Renal pelvis (tissue), 4 donors: Measurements from ENCODE around the gene DIRAS3. TPM values are rescaled to one million over a fixed set of nuclear protein-coding genes. Genes with fewer than 3 reads are reported as not detected.
"Not testable (repeated sequence)": the region's sequence is repeated elsewhere in the genome, so short reads cannot be mapped to it uniquely, and the experiment has no call there.

ENCODE experiments used
- DNase-seq: peaks from one replicate; pipeline ENCODE4 v3.0.0-alpha.2; 2013
- polyA plus RNA-seq, 3 donors: library from polyadenylated mRNA; unstranded; fragments of 120-200 nt; gene quantifications; one replicate each; pipeline ENCODE4 v1.2.1, GENCODE V29; 2013; ENCODE audit not compliant: insufficient read length in 3 of 3

Gene DIRAS3
- polyA plus RNA-seq, 3 donors, result 1.7 to 3.9 (median 3.1) TPM

DNA sequence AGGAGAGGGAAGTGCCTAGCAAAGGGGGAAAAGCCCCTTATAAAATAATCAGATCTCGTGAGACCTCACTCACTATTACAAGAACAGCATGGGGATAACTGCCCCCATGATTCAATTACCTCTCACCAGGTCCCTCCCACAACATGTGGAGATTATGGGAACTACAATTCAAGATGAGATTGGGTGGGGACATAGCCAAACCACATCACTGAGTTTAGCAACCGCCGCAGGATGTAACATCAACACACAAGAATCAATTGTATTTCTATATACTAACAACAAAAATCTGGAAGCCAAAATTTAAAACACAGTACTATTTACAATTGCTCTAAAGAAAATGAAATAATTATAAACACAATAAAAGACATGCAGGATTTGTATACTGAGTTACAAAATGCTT, 21.9 kb downstream of the DIRAS3 start:
- DNase-seq, result no peak

DNA sequence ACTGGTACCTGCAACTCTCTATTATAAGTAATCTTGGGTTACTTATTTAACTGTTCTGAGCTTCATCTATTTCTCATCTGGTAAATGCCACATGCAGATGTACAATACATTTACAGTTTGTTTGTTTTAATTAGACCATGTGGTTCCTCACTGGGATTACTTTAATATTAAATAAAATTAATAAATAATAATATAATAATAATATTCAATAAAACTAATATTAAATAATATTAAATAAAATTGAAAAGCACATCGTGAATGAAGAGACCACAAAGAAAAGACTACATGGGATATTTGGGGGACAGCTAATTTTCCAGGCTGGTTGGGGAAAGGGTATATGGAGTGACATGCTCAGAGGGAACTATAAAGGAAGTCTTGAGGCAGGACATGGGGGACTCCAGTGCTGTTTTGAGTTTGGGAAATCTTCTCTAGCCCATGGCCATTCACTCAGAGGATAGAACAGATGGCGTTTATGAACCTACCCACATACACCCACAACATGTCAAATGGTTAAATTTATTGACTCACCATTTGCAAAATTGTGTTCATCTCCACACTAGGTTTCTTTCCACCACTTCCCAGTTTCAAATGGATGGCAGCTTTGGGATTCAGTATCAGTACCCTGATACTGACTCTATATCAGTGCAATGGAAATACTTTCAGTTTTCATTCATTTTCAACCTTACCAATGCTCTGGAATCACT, 25.6 kb downstream of the DIRAS3 start:
- DNase-seq, result no peak

DNA sequence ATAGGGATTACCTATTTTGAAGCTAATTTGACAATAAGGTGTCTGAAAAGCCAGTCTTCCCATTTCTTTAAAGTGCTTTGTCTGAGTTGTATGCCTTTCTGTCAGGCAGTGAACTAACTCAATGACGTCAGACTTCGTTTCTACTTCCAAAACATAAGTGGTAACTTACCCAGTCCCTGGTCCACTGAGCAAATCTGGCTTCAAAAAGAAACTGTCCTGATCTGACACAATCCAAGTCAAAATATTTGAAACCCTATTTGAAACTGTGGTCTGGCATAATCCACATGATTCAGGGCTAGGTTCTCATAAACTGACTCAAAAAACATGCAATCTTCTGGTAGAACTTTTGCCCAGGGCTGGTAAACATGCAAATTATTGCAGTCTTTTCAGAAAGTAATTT, 34.0 kb downstream of the DIRAS3 start:
- DNase-seq, result no peak

DNA sequence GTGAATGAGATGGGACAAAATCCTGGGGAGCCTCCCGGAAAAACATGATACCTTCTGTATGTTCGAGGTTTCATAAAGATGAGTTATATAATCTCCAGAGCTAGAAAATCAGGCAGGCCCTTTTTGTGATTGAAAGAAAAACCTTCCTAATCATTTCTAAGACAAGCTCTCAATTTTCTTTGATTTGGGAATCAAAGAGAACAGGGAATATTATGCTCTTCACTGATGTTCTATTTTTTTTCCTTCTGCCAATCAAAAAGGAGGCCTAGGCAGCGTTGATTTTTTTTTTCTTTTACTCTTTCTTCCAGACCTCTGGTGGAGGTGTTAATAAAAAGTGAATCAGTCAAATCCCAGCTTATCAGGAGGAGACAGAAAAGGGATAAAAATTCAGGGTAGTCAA, 34.5 kb downstream of the DIRAS3 start:
- no peak for DNase-seq

DNA sequence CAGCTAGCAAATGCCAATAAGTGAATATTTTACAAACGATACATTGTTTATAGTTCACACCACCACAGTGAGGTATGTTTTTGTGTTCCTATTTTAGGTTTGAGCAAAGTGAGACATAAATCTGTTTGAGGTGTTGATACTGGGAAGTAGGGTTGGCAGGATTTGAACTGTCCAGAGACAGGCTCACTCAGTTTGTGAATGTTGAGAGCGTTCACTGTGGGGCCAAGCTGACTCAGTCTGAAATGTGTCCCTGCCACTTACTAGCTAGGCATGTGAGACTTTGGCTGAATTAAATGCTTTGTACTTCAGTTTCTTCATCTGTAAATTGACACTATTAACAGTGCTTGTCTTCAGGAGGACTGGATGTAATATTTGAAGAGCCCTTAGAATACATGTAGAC, 35.1 kb downstream of the DIRAS3 start:
- DNase-seq, result no peak

DNA sequence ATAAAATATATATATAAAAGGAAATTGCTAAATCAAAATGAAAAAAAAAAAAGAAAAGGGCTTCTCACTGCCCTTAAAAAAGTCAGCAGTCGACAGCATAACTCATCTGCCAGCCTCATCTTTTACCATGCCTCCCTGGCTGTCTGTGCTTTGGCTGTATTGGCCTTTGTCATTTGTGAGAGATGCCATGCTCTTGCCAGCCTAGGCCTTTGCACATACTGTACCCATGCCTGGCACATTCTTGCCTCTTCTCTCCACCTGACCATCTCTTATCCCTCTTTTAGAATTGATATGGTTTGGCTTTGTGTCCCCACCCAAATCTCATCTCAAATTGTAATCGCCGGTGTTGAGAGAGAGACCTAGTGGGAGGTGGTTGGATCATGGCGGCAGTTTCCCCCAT, 37.1 kb downstream of the DIRAS3 start:
- no peak for DNase-seq

DNA sequence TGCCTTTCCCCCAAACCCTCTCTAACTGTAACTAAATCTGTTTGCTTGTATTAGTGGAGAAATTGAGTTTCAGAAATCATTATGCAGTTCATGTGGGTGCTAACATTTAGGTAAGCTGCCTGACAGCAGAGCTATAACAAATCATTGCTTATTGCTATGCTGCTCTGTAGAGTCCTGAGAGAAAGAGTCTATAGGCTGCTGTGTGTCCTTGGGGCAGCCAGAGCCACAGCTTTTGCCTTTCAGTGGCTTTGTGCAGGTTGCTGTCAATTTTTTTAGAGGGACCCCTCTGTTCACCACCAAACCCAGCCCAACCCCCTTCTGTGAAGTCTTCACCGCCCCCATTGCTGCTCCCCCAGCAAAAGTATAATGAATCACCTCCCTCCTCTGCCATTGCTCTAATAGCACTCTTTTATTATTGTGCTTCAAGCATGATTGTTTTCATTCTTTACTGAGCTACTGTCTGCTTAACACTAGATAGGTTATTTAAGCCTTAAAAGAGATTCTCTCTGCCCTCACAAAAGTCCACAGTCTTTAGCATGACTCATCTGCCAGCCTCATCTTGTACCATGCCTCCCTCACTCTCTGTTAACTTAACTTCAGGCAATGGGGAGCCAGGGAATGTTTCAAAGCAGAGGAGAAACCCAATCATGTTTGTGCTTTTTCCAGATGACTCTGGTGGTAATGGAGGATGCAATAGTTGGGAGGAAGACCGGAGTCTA, 38.6 kb downstream of the DIRAS3 start:
- no peak for DNase-seq

DNA sequence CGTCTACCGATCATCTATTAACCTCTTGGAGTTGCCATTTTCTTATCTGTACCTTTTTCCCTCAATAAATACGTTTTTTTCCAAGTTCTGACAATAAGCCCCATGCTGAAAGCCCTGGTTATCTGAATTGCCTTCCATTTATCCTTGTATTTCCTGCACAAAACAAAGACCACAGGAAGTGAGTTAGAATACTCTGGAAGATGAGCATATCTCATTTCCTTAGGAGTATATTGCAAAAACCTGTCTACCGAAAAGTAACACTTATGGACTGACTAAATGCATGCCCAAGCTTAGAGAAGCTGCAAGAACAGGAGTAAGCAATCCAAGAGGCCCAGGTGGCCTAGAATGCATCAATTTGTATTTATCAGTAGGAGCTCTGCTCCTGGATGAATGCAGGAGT, 39.9 kb downstream of the DIRAS3 start:
- no peak for DNase-seq

DNA sequence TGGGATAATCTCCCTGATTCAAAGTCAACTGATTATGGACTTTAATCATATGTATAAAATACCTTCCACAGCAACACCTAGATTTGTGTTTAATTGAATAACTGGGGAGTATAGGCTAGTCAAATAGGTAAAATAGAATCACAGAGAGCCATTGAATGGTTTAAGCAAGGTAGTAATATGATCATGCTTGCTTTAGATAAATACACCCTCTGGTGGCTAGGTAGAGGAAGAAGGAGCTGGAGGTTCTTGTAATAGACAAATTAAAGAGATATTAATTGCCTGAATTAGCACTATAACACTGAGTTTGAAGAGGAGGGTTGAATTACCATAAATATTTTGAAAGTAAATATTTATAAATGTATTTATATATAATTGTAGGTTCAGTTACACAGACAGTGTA, 40.3 kb downstream of the DIRAS3 start:
- peak; percentile 7 for DNase-seq

DNA sequence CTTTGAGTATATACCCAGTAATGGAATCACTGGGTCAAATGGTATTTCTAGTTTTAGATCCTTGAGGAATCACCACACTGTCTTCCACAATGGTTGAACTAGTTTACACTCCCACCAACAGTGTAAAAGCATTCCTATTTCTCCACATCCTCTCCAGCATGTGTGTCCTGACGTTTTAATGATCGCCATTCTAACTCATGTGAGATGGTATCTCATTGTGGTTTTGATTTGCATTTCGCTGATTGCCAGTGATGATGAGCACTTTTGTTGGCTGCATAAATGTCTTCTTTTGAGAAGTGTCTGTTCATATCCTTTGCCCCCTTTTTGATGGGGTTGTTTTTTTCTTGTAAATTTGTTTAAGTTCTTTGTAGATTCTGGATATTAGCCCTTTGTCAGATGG, 46.8 kb downstream of the DIRAS3 start:
- not testable (repeated sequence) for DNase-seq

DNA sequence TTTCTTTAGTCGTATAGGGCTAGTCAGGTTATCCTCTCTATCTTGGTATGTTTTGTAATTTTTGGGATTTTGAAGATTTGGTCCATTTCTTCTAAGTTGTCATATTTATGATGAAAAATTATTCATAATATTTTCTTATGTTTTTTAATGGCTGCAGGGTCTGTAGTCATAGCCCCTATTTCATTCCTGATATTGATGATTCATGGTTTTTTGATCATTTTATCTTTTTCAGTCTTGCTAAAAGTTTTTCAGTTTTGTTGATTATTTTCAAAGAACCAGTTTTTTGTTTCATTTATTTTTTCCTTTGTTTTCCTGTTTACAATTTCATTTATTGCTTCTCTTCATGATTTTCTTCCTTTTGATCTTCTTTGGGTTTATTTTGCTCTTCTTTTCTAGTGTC, 50.2 kb downstream of the DIRAS3 start:
- no peak for DNase-seq

DNA sequence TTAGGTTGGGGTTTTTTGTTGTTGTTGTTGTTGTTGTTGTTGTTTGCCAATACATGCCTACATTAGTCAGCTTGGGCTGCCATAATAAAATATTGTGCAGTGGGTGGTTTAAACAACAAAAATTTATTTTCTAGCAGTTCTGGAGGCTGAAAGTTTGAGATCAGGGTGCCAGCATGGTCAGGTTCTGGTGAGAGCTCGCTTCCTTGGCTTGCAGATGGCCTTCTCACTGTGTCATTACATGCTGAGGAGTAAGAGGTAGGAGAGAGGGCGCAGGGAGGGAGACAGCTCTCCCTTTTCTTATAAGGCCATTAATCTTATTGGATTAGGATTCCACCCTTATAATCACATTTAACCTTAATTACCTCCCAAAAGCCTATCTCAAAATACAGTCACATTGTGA, 52.7 kb downstream of the DIRAS3 start:
- no peak for DNase-seq

Other genes starting within 250 kb of the DIRAS3 start
- gene GNG12, start 217.2 kb downstream of the DIRAS3 start, polyA plus RNA-seq, result 10 to 100 TPM; 86.9 to 88.6 (median 88.1) TPM
- 100 to 1,000 TPM; 130 to 148 (median 132) TPM for gene WLS, start 181.9 kb upstream of the DIRAS3 start, polyA plus RNA-seq